GM12873 (cell line): ENCODE results near the gene ALKBH3.

Experiments used
- TF ChIP-seq, protein P1 (sequence below): IDR thresholded peaks from 2 replicates; pipeline ENCODE4 v1.5.1; 2012; ENCODE audit warnings: low read depth, mild to moderate bottlenecking, moderate library complexity, low read length, control low read depth; ENCODE audit not compliant: insufficient read depth; ENCODE audit errors: missing control alignments

Gene ALKBH3

GRCh38 chr11:43880640-43881159 lies at the start of gene ALKBH3:
Gene ALKBH3 (plus strand): TSS chr11:43880831. CDS start chr11:43882653, 1,822 bp downstream.
- TF ChIP-seq, protein P1, sequence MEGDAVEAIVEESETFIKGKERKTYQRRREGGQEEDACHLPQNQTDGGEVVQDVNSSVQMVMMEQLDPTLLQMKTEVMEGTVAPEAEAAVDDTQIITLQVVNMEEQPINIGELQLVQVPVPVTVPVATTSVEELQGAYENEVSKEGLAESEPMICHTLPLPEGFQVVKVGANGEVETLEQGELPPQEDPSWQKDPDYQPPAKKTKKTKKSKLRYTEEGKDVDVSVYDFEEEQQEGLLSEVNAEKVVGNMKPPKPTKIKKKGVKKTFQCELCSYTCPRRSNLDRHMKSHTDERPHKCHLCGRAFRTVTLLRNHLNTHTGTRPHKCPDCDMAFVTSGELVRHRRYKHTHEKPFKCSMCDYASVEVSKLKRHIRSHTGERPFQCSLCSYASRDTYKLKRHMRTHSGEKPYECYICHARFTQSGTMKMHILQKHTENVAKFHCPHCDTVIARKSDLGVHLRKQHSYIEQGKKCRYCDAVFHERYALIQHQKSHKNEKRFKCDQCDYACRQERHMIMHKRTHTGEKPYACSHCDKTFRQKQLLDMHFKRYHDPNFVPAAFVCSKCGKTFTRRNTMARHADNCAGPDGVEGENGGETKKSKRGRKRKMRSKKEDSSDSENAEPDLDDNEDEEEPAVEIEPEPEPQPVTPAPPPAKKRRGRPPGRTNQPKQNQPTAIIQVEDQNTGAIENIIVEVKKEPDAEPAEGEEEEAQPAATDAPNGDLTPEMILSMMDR = no peak

GRCh38 chr11:43830928-43831440 lies 49.6 kb upstream of the ALKBH3 start:
- TF ChIP-seq, protein P1 = no peak

- TF ChIP-seq, protein P1 = no peak
Observed at GRCh38 chr11:43832536-43832935, 48.1 kb upstream of the ALKBH3 start.

GRCh38 chr11:43833657-43834073 lies 47.0 kb upstream of the ALKBH3 start:
- TF ChIP-seq, protein P1 = no peak

DNA sequence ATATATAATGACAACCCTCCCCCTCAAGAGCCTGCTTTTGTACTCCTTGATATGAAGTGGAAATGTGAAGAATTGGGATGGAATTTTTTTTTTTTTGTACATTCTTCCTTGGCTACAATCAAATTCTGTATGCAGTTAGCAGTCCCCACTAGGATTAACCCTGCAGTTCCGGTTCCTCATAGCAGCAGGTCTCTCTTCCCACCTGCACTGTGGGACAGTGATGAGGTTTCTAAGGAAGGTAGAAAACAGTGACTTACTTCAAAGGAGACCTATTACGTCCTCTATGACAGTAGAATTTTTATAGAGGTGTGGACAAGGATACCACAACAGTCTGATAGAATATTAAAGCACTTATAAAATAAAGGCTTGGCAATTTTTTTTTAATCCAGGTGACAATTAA lies 46.3 kb upstream of the ALKBH3 start:
- TF ChIP-seq, protein P1 = no peak

GRCh38 chr11:43835104-43835503 lies 45.5 kb upstream of the ALKBH3 start:
- TF ChIP-seq, protein P1 = no peak

DNA sequence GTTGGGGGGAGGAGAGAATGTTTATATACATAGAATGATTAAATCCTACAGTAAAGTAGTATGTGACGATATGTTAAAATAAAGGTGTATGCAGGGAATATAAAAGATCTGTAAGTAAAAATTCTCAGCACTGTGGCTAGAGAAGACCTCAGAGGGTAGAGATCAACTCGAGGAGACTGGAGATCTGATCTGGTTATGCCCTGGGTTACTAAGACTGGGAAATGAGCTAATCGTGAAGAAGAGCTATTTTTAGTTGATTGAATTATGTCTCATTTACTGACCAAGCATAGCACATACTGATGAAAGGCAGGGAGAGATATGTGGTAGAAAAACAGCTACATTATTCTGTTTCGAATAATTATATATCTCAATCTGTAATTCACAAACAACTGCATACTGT lies 42.8 kb upstream of the ALKBH3 start:
- TF ChIP-seq, protein P1 = no peak
